Parathyroid adenoma (tissue), 2 donors: Measurements from ENCODE around the gene RPL29.

Experiments used
- H2AFZ ChIP-seq: fragments of 300-600 bp; sonication (generic); one replicate; pipeline ENCODE4 v1.7.0; 2017; ENCODE audit warnings: antibody characterized with exemption, mild to moderate bottlenecking
- H3K27ac ChIP-seq: fragments of 300-600 bp; sonication (generic); one replicate; pipeline ENCODE4 v1.7.0; 2017
- H3K27me3 ChIP-seq: fragments of 300-600 bp; sonication (generic); one replicate; pipeline ENCODE4 v1.7.0; 2017; ENCODE audit warnings: low read length; ENCODE audit not compliant: control insufficient read depth, insufficient read depth
- H3K36me3 ChIP-seq: fragments of 300-600 bp; sonication (generic); one replicate; pipeline ENCODE4 v1.7.0; 2017; ENCODE audit warnings: low read length; ENCODE audit not compliant: control insufficient read depth, insufficient read depth
- H3K4me1 ChIP-seq: fragments of 300-600 bp; sonication (generic); one replicate; pipeline ENCODE4 v1.7.0; 2017; ENCODE audit warnings: control low read depth
- H3K4me2 ChIP-seq: fragments of 300-600 bp; sonication (generic); one replicate; pipeline ENCODE4 v1.7.0; 2017; ENCODE audit warnings: low read length
- H3K4me3 ChIP-seq: fragments of 300-600 bp; sonication (generic); one replicate; pipeline ENCODE4 v1.7.0; 2017; ENCODE audit warnings: low read depth, low read length
- H3K79me2 ChIP-seq: fragments of 300-600 bp; sonication (generic); one replicate; pipeline ENCODE4 v1.7.0; 2017; ENCODE audit warnings: control low read depth
- H3K9ac ChIP-seq: fragments of 300-600 bp; sonication (generic); one replicate; pipeline ENCODE4 v1.7.0; 2017; ENCODE audit warnings: mild to moderate bottlenecking
- H3K9me3 ChIP-seq: fragments of 300-600 bp; sonication (generic); one replicate; pipeline ENCODE4 v1.7.0; 2017; ENCODE audit warnings: low read length; ENCODE audit not compliant: control insufficient read depth
- TF ChIP-seq, protein P1 (sequence below): fragments of 300-600 bp; sonication (generic); IDR thresholded peaks from one replicate; pipeline ENCODE4 v1.7.0; 2017; ENCODE audit warnings: antibody characterized with exemption, mild to moderate bottlenecking
- donor health status: primary hyperparathyroidism.

The RPL29 gene

DNA sequence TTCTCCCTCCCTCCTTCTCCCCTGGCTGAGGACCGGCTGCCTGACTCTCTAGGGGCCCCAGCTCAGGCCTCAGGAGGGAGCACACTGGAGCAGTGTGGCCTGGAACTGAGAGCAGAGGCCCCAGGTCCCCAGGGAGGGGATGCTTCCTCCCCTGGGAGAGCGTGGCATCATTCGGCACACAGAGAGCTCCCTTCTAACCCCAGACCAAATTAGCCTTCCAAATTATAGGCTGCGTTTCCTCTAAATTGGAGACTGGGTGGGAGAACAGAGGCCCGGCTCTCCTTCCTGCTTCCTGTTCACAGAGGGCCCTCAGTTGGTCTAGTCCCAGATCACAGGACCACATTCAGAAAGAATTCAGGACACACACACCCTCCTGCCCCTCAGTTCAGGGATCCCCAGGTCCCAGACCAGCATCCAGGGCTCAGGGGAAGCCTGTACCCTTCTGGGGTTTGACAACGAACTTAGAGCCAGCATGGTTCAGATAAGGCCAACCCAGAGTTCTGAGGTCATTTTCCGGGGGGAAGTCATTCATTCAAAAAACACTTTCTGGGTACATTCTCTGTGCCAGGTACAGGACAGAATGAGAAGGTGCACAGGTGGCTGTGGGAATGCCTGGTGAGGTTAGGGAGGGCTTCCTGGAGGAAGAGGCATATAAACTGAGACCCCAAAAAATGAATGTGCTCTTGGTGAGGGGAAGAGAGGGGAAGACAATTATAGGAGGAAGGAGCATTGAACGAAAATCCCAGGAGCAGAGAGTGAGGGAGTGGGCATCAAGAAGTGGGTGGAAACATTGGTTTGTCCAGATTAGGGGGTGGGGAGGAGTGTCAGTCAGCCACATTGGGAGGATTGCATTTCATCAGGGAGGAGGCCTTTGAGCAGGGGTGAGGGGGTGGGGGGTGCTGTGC is 28.4 kb upstream of the RPL29 start:
- no peaks in the 10 kb centered on the region for H3K36me3 ChIP-seq
- H3K4me1 ChIP-seq, result no peaks in the 10 kb centered on the region
- H3K4me2 ChIP-seq, result no peak overlapping the region
- no peak overlapping the region for H2AFZ ChIP-seq
- H3K9me3 ChIP-seq, result no peaks in the 10 kb centered on the region
- H3K4me3 ChIP-seq, result no peak overlapping the region
- H3K27me3 ChIP-seq, result no peaks in the 10 kb centered on the region
- H3K27ac ChIP-seq, result no peak overlapping the region
- no peaks in the 10 kb centered on the region for H3K79me2 ChIP-seq
- TF ChIP-seq, protein P1, sequence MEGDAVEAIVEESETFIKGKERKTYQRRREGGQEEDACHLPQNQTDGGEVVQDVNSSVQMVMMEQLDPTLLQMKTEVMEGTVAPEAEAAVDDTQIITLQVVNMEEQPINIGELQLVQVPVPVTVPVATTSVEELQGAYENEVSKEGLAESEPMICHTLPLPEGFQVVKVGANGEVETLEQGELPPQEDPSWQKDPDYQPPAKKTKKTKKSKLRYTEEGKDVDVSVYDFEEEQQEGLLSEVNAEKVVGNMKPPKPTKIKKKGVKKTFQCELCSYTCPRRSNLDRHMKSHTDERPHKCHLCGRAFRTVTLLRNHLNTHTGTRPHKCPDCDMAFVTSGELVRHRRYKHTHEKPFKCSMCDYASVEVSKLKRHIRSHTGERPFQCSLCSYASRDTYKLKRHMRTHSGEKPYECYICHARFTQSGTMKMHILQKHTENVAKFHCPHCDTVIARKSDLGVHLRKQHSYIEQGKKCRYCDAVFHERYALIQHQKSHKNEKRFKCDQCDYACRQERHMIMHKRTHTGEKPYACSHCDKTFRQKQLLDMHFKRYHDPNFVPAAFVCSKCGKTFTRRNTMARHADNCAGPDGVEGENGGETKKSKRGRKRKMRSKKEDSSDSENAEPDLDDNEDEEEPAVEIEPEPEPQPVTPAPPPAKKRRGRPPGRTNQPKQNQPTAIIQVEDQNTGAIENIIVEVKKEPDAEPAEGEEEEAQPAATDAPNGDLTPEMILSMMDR, result no peak
- H3K9ac ChIP-seq, result no peak overlapping the region

DNA sequence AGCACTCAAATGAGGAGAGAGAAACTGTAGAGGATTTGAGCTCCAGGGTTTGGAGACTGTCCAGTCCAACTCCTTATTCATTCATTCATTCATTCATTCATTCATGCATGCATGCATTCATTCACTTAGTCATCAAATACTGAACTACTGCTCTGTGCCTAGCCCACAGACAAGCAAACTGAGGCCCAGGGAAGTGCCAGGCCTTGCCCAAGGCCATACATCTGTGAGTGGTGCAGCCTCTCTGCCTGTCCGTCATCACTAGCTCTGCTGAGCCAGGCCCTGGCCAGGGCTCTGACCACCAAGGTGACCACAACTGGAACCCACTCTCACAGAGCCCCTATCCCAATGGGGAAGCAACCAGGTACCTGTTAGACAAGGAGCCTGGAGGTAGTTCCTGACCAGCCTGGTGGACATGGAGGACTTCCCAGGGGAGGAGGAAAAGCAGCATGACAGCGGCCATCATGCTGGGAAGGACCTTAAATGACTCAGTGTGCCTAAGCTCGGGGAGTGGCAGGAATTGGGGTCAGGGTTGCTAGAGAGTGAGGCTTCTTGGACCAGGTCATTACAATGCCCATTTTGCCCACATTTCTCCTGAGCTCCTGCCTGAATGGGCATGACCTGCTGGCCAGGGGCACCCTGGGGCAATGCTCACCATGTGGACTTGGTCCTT is 27.5 kb upstream of the RPL29 start:
- no peak overlapping the region for H3K4me2 ChIP-seq
- H3K9ac ChIP-seq, result no peak overlapping the region
- no peak overlapping the region for H3K4me3 ChIP-seq
- H3K9me3 ChIP-seq, result no peaks in the 10 kb centered on the region
- no peaks in the 10 kb centered on the region for H3K36me3 ChIP-seq
- TF ChIP-seq, protein P1, result no peak
- H3K4me1 ChIP-seq, result no peaks in the 10 kb centered on the region
- no peak overlapping the region for H3K27ac ChIP-seq
- H3K27me3 ChIP-seq, result no peaks in the 10 kb centered on the region
- H3K79me2 ChIP-seq, result no peaks in the 10 kb centered on the region
- no peak overlapping the region for H2AFZ ChIP-seq

DNA sequence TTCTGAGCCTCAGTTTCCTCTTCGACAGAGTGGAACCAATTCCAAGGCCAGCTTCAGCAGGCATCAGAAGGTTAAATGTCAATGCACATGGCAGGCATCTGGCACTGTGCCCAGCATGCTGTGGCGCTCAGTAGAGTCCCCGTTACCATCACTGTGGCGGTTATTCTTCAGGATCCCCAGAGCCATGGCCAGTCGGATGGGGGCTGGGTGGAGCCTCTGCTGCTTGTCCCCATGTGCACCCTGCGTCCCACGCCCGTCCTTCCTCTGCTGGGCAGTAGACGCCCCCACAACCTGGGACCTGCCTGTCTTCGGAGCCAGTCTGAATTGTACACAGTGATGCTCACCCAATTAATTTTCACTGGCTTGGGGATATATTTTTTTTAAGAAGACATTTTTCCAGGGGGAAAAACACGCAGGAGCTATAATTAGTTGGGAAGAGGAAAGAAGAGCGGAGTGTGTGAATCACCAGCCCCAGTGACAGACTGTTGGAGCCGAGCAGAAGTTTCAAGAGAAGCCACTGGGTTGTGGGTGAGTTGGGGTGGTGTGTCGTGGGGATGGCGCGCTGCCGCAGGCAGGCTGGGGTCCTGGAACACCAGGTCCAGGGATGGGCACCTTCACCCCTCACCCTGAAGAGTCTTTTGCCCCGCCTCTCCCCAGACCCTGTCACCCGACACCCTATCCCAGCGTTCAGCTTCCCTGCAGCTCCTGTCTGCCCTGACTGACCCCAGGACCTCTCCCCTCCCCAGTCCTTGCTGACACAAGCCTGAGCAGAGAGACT is 26.8 kb upstream of the RPL29 start:
- Histone ChIP-seq H3K79me2 (no peaks in the 10 kb centered on the region), H3K27me3 (no peaks in the 10 kb centered on the region), H3K9ac (no peak overlapping the region), H3K4me3 (no peak overlapping the region), H2AFZ (no peak overlapping the region), H3K9me3 (no peaks in the 10 kb centered on the region), H3K4me1 (no peaks in the 10 kb centered on the region), H3K4me2 (no peak overlapping the region), H3K36me3 (no peaks in the 10 kb centered on the region), H3K27ac (no peak overlapping the region)
- TF ChIP-seq, protein P1, result no peak

DNA sequence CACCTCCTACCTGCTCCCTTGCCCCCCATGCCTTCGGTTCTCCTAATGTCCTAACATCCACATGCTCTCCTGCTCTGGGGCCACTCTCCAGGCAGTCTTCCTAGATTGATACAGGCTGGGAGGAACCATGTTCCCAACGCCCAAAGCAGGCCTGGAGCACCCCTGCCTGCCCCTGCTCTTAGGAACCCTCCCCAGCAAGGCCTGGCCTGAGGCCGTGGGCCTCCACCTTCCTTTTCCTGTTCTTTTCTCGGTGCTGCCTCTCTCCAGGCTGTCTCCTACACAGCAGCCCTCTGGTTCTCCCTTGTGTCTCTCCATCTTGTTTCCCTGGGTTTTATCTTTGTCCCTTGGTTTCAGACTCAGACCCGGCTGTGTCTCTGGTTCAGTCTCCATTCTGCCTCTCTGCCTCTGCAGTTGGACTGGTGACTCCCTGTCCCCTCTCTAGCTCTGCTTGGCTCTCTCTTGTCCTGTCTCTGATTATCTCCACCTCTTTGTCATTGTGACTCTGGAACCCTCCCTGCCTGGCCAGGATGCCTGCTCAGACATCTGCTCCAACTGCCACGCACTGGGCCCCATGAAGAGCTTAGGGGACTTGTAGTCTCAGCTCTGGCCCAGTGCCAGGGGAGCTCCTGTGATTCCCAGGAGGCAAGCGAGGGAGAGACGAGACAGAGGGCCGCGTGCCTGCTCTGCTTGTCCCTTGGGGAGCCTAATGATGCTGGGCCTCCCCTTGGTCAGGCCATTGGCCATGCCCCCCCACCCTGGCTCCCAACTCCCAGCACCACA is 26.0 kb upstream of the RPL29 start:
- no peak overlapping the region for H3K9ac ChIP-seq
- no peaks in the 10 kb centered on the region for H3K79me2 ChIP-seq
- H3K4me2 ChIP-seq, result no peak overlapping the region
- no peak overlapping the region for H3K4me3 ChIP-seq
- H3K27ac ChIP-seq, result no peak overlapping the region
- no peaks in the 10 kb centered on the region for H3K9me3 ChIP-seq
- H3K4me1 ChIP-seq, result no peaks in the 10 kb centered on the region
- no peaks in the 10 kb centered on the region for H3K36me3 ChIP-seq
- no peak overlapping the region for H2AFZ ChIP-seq
- TF ChIP-seq, protein P1, result no peak
- H3K27me3 ChIP-seq, result no peaks in the 10 kb centered on the region
